ENCODE measurements around the gene LOXHD1. TPM values are rescaled to one million over a fixed set of nuclear protein-coding genes. Genes with fewer than 3 reads are reported as not detected.

Gene LOXHD1
- total RNA-seq, 1 experiment from 2014 or later, result not detected

DNA sequence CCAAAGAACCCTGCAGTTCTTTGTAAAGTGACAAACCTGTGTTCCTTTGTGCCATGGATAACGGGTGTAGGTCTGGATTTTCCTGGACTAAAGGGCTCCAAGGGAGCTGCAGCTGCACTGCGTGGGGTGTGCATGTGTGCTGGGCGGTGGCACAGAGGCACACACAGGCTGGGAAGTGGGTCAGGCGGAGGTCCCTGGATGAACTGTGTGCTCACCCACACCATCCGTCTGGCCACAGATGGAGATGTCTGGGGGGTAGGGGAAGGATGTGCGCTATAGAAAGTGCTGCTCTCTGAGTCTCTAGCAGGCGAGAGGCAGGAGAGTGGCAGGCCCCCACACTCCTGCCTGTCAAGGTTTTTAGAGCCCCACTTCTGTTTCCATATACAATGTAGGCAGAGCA is 137.2 kb downstream of the LOXHD1 start:
- no TSS peak for BruUV-seq (replicated peaks)
- TF ChIP-seq, protein P1, sequence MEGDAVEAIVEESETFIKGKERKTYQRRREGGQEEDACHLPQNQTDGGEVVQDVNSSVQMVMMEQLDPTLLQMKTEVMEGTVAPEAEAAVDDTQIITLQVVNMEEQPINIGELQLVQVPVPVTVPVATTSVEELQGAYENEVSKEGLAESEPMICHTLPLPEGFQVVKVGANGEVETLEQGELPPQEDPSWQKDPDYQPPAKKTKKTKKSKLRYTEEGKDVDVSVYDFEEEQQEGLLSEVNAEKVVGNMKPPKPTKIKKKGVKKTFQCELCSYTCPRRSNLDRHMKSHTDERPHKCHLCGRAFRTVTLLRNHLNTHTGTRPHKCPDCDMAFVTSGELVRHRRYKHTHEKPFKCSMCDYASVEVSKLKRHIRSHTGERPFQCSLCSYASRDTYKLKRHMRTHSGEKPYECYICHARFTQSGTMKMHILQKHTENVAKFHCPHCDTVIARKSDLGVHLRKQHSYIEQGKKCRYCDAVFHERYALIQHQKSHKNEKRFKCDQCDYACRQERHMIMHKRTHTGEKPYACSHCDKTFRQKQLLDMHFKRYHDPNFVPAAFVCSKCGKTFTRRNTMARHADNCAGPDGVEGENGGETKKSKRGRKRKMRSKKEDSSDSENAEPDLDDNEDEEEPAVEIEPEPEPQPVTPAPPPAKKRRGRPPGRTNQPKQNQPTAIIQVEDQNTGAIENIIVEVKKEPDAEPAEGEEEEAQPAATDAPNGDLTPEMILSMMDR (IDR thresholded peaks at IDR 0.05; ENCODE audit: insufficient read depth in 1 of 2, low read depth in 1 of 2, low read length in 1 of 2, severe bottlenecking in 1 of 2, unreplicated experiment in 1 of 2), result no peak
- Mint-ChIP-seq H3K36me3 (ENCODE audit: insufficient read depth, unreplicated experiment) (no peaks in the 10 kb centered on the region), H3K4me3 (ENCODE audit: unreplicated experiment) (no peak overlapping the region), H3K27ac (ENCODE audit: unreplicated experiment) (no peak overlapping the region), H3K4me1 (ENCODE audit: low read depth, unreplicated experiment) (no peaks in the 10 kb centered on the region), H3K27me3 (ENCODE audit: insufficient read depth, unreplicated experiment) (peaks cover 6% of the 10 kb centered on the region), H3K9me3 (ENCODE audit: unreplicated experiment) (no peaks in the 10 kb centered on the region)
- POLR2A ChIA-PET, result no interaction called here
- H3K36me3 ChIP-seq (ENCODE audit: control insufficient read depth, insufficient read depth, low read length), result no peaks in the 10 kb centered on the region
- CTCF ChIA-PET, result no interaction called here
- H3K9me3 ChIP-seq, result no peaks in the 10 kb centered on the region
- no peak overlapping the region for H3K4me3 ChIP-seq (ENCODE audit: low read depth, low read length)
- no peak for DNase-seq
- intact Hi-C loops (cut with micrococcal nuclease; ENCODE audit: unreplicated experiment), result no loop called here
- H3K4me1 ChIP-seq, result no peaks in the 10 kb centered on the region
- H3K27me3 ChIP-seq (replicated peaks; ENCODE audit: control insufficient read depth, insufficient read depth, low read length), result no peaks in the 10 kb centered on the region

DNA sequence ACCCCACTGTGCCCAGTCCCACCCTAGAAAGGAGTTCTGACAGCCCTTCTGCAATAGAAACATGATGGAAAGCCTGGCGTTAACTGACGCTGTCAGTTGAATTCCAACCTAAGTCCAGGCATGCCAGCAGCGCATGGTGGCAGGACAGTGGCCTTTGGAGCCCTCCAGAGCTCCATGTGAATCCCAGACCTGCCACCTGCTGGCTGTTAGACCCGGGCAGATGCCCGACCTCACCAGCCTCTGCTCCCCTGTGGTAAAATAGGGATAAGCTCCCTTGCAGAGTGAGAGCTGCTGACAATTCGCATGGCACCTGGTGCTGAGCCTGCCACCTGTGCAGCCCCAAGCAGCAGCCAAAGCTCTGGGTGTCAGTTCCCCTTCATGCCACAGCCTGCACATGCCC is 138.6 kb downstream of the LOXHD1 start:
- Histone ChIP-seq H3K27me3 (replicated peaks; ENCODE audit: control insufficient read depth, insufficient read depth, low read length) (no peaks in the 10 kb centered on the region), H3K4me3 (ENCODE audit: low read depth, low read length) (no peak overlapping the region), H3K4me1 (no peaks in the 10 kb centered on the region), H3K36me3 (ENCODE audit: control insufficient read depth, insufficient read depth, low read length) (no peaks in the 10 kb centered on the region), H3K9me3 (no peaks in the 10 kb centered on the region)
- ChIA-PET CTCF (interaction anchor here (0.6 to 1.0 kb wide), 2 partner anchors 140 to 377 kb away, joined by 3 to 4 read pairs; no protein-coding TSS in a partner anchor), POLR2A (no interaction called here)
- no peak overlapping the region for H3K27ac Mint-ChIP-seq (ENCODE audit: unreplicated experiment)
- no peak overlapping the region for H3K4me3 Mint-ChIP-seq (ENCODE audit: unreplicated experiment)
- peaks cover 6% of the 10 kb centered on the region for H3K27me3 Mint-ChIP-seq (ENCODE audit: insufficient read depth, unreplicated experiment)
- no peaks in the 10 kb centered on the region for H3K4me1 Mint-ChIP-seq (ENCODE audit: low read depth, unreplicated experiment)
- H3K36me3 Mint-ChIP-seq (ENCODE audit: insufficient read depth, unreplicated experiment), result no peaks in the 10 kb centered on the region
- TF ChIP-seq, protein P1 (IDR thresholded peaks at IDR 0.05; ENCODE audit: insufficient read depth in 1 of 2, low read depth in 1 of 2, low read length in 1 of 2, severe bottlenecking in 1 of 2, unreplicated experiment in 1 of 2), result no peak
- DNase-seq, result no peak
- H3K9me3 Mint-ChIP-seq (ENCODE audit: unreplicated experiment), result no peaks in the 10 kb centered on the region
- intact Hi-C loops (cut with micrococcal nuclease; ENCODE audit: unreplicated experiment), result no loop called here
- BruUV-seq (replicated peaks), result no TSS peak

DNA sequence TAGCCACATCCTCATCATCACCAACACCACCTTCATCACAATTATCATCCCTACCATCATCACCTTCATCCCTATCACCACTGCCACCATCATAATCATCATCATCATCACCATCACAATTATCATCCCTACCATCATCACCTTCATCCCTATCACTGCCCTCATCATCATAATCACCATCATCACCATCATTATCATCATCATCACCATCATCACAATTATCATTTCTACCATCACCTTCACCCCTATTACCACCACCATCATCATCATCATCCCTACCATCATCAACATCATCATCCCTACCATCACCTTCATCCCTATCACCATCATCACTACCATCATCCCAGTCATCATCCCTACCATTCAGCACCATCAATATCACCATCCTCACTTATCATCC is 140.5 kb downstream of the LOXHD1 start:
- DNase-seq, result no peak
- ChIA-PET POLR2A (no interaction called here), CTCF (no interaction called here)
- intact Hi-C loops (cut with micrococcal nuclease; ENCODE audit: unreplicated experiment), result no loop called here
- no peak overlapping the region for H3K4me3 ChIP-seq (ENCODE audit: low read depth, low read length)
- Mint-ChIP-seq H3K36me3 (ENCODE audit: insufficient read depth, unreplicated experiment) (no peaks in the 10 kb centered on the region), H3K9me3 (ENCODE audit: unreplicated experiment) (no peaks in the 10 kb centered on the region), H3K27ac (ENCODE audit: unreplicated experiment) (no peak overlapping the region), H3K27me3 (ENCODE audit: insufficient read depth, unreplicated experiment) (peaks cover 6% of the 10 kb centered on the region), H3K4me3 (ENCODE audit: unreplicated experiment) (no peak overlapping the region), H3K4me1 (ENCODE audit: low read depth, unreplicated experiment) (no peaks in the 10 kb centered on the region)
- H3K27me3 ChIP-seq (replicated peaks; ENCODE audit: control insufficient read depth, insufficient read depth, low read length), result no peaks in the 10 kb centered on the region
- H3K36me3 ChIP-seq (ENCODE audit: control insufficient read depth, insufficient read depth, low read length), result no peaks in the 10 kb centered on the region
- no peaks in the 10 kb centered on the region for H3K4me1 ChIP-seq
- no peaks in the 10 kb centered on the region for H3K9me3 ChIP-seq
- TF ChIP-seq, protein P1 (IDR thresholded peaks at IDR 0.05; ENCODE audit: insufficient read depth in 1 of 2, low read depth in 1 of 2, low read length in 1 of 2, severe bottlenecking in 1 of 2, unreplicated experiment in 1 of 2), result no peak
- no TSS peak for BruUV-seq (replicated peaks)

All from Caco-2 (cell line).